ENCODE results near the gene ASIC5.

ASIC5 gene

DNA sequence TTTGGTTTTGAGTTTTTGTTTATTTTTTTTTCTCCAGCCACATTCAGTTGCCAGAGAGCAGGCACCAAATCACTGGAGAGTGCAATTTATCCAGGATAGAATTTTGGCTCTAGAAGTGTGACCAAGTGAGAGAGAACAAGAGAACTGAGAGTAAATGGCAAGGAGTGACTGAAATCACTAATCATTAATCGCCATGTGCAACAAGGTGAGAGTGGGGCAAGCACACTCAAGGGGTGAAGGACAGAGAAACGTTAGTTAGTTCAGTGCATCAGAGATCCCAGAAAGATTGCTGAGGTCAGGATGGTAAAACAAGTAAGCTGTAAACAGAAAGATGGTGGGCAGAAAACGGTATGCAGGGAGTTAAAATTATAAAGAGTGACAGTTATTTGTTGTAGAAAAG, 17.8 kb upstream of the ASIC5 start:
- no peaks in the 10 kb centered on the region for H3K36me3 ChIP-seq (ENCODE audit: control insufficient read depth, insufficient read depth, low read length)
- H3K4me1 ChIP-seq (ENCODE audit: control insufficient read depth, insufficient read depth, low read length, poor library complexity, severe bottlenecking): no peaks in the 10 kb centered on the region
- no peaks in the 10 kb centered on the region for H3K27me3 ChIP-seq (replicated peaks; ENCODE audit: control insufficient read depth, insufficient read depth, low read length, poor library complexity, severe bottlenecking)
- H3K9me3 ChIP-seq (ENCODE audit: control insufficient read depth, low read length): no peaks in the 10 kb centered on the region
- no peak overlapping the region for H3K4me3 ChIP-seq (ENCODE audit: insufficient read depth, low read depth, low read length, poor library complexity, severe bottlenecking)
- no peak overlapping the region for H3K27ac ChIP-seq (ENCODE audit: insufficient read depth, low read length, poor library complexity, severe bottlenecking)
- DNase-seq: no peak

GRCh38 chr4:155881555-155881954, 15.5 kb upstream of the ASIC5 start:
- no peaks in the 10 kb centered on the region for H3K36me3 ChIP-seq (ENCODE audit: control insufficient read depth, insufficient read depth, low read length)
- H3K4me3 ChIP-seq (ENCODE audit: insufficient read depth, low read depth, low read length, poor library complexity, severe bottlenecking): no peak overlapping the region
- no peaks in the 10 kb centered on the region for H3K27me3 ChIP-seq (replicated peaks; ENCODE audit: control insufficient read depth, insufficient read depth, low read length, poor library complexity, severe bottlenecking)
- no peak overlapping the region for H3K27ac ChIP-seq (ENCODE audit: insufficient read depth, low read length, poor library complexity, severe bottlenecking)
- no peak for DNase-seq
- no peaks in the 10 kb centered on the region for H3K4me1 ChIP-seq (ENCODE audit: control insufficient read depth, insufficient read depth, low read length, poor library complexity, severe bottlenecking)
- no peaks in the 10 kb centered on the region for H3K9me3 ChIP-seq (ENCODE audit: control insufficient read depth, low read length)

- no peak overlapping the region for H3K27ac ChIP-seq (ENCODE audit: insufficient read depth, low read length, poor library complexity, severe bottlenecking)
- no peak for DNase-seq
- H3K4me3 ChIP-seq (ENCODE audit: insufficient read depth, low read depth, low read length, poor library complexity, severe bottlenecking): no peak overlapping the region
- H3K9me3 ChIP-seq (ENCODE audit: control insufficient read depth, low read length): no peaks in the 10 kb centered on the region
- H3K36me3 ChIP-seq (ENCODE audit: control insufficient read depth, insufficient read depth, low read length): no peaks in the 10 kb centered on the region
- no peaks in the 10 kb centered on the region for H3K27me3 ChIP-seq (replicated peaks; ENCODE audit: control insufficient read depth, insufficient read depth, low read length, poor library complexity, severe bottlenecking)
- no peaks in the 10 kb centered on the region for H3K4me1 ChIP-seq (ENCODE audit: control insufficient read depth, insufficient read depth, low read length, poor library complexity, severe bottlenecking)
These were observed 13.7 kb upstream of the ASIC5 start for GRCh38 chr4:155879767-155880166.

DNA sequence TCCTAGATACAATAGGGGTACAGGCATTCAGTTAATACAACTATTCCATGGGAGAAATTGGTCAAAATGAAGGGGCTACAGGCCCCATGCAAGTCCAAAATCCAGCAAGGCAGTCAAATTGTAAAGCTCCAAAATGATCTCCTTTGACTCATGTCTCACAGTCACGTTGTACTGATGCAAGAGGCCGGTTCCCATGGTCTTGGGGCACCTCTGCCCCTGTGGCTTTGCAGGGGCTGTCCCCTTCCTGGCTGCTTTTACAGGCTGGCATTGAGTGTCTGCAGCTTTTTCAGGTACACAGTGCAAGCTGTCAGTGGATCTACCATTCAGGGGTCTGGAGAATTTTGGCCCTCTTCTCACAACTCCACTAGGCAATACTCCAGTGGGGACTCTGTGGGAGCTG, 12.5 kb upstream of the ASIC5 start:
- no peak overlapping the region for H3K27ac ChIP-seq (ENCODE audit: insufficient read depth, low read length, poor library complexity, severe bottlenecking)
- DNase-seq: no peak
- no peaks in the 10 kb centered on the region for H3K36me3 ChIP-seq (ENCODE audit: control insufficient read depth, insufficient read depth, low read length)
- no peaks in the 10 kb centered on the region for H3K27me3 ChIP-seq (replicated peaks; ENCODE audit: control insufficient read depth, insufficient read depth, low read length, poor library complexity, severe bottlenecking)
- H3K4me1 ChIP-seq (ENCODE audit: control insufficient read depth, insufficient read depth, low read length, poor library complexity, severe bottlenecking): no peaks in the 10 kb centered on the region
- H3K4me3 ChIP-seq (ENCODE audit: insufficient read depth, low read depth, low read length, poor library complexity, severe bottlenecking): no peak overlapping the region
- no peaks in the 10 kb centered on the region for H3K9me3 ChIP-seq (ENCODE audit: control insufficient read depth, low read length)

GRCh38 chr4:155877971-155878370, 11.9 kb upstream of the ASIC5 start:
- no peak overlapping the region for H3K4me3 ChIP-seq (ENCODE audit: insufficient read depth, low read depth, low read length, poor library complexity, severe bottlenecking)
- H3K27me3 ChIP-seq (replicated peaks; ENCODE audit: control insufficient read depth, insufficient read depth, low read length, poor library complexity, severe bottlenecking): no peaks in the 10 kb centered on the region
- H3K9me3 ChIP-seq (ENCODE audit: control insufficient read depth, low read length): no peaks in the 10 kb centered on the region
- no peaks in the 10 kb centered on the region for H3K36me3 ChIP-seq (ENCODE audit: control insufficient read depth, insufficient read depth, low read length)
- H3K4me1 ChIP-seq (ENCODE audit: control insufficient read depth, insufficient read depth, low read length, poor library complexity, severe bottlenecking): no peaks in the 10 kb centered on the region
- H3K27ac ChIP-seq (ENCODE audit: insufficient read depth, low read length, poor library complexity, severe bottlenecking): no peak overlapping the region
- DNase-seq: no peak

DNA sequence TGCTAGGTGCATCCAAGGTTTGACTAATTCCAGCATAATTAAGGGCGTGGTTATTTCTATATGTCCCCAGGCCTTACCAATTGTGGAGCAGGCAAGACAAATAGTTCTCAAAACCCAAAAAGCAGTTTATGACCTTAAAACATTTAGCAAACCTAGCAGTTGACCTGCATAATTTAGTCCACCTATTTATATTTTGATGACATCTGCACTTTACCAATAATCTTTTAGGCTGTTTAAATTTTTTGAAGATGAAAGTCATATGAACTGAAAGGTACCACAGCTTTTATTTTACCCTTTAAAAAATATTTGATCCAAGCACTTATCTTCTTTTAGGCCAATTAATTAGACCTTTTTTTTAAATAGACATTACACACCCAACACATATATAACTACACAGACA, 9.8 kb upstream of the ASIC5 start:
- Histone ChIP-seq H3K4me3 (ENCODE audit: insufficient read depth, low read depth, low read length, poor library complexity, severe bottlenecking) (no peak overlapping the region), H3K27ac (ENCODE audit: insufficient read depth, low read length, poor library complexity, severe bottlenecking) (no peak overlapping the region), H3K4me1 (ENCODE audit: control insufficient read depth, insufficient read depth, low read length, poor library complexity, severe bottlenecking) (no peaks in the 10 kb centered on the region), H3K27me3 (replicated peaks; ENCODE audit: control insufficient read depth, insufficient read depth, low read length, poor library complexity, severe bottlenecking) (no peaks in the 10 kb centered on the region), H3K9me3 (ENCODE audit: control insufficient read depth, low read length) (no peaks in the 10 kb centered on the region), H3K36me3 (ENCODE audit: control insufficient read depth, insufficient read depth, low read length) (no peaks in the 10 kb centered on the region)
- no peak for DNase-seq

- Histone ChIP-seq H3K27me3 (replicated peaks; ENCODE audit: control insufficient read depth, insufficient read depth, low read length, poor library complexity, severe bottlenecking) (no peaks in the 10 kb centered on the region), H3K36me3 (ENCODE audit: control insufficient read depth, insufficient read depth, low read length) (no peaks in the 10 kb centered on the region), H3K27ac (ENCODE audit: insufficient read depth, low read length, poor library complexity, severe bottlenecking) (no peak overlapping the region), H3K4me1 (ENCODE audit: control insufficient read depth, insufficient read depth, low read length, poor library complexity, severe bottlenecking) (no peaks in the 10 kb centered on the region), H3K4me3 (ENCODE audit: insufficient read depth, low read depth, low read length, poor library complexity, severe bottlenecking) (no peak overlapping the region), H3K9me3 (ENCODE audit: control insufficient read depth, low read length) (no peaks in the 10 kb centered on the region)
- DNase-seq: no peak
These were observed 10.2 kb downstream of the ASIC5 start for GRCh38 chr4:155855897-155856296.

DNA sequence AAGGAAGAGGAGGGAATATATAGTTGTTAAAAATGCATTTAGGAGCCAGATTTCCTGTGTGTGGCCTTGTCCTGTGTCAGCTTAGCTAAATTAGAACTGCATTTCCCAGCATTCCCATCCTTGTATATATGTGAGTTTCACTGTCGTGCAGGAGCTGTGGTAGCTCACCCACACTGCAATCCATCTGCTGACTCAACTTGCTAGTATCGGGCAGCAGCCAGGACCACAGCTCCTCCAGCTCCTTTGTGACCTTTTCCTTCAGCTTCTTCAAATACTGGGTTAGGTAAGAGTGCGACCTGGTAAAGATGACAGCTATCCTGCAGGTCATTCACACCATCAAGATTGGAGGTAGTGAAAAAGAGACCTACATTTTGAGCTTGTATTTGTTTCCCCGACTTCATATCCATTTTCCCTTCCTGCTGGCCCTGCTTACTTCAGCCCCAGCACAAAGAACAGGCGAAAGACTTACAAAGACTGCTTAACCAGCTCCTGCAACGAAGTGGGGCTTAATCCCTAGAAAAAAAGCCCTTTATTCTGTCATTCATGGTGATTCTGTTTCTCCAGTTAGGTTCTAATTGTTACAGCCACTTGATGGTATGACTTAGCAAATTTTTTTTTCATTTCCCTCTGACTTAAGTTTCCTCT, 11.4 kb downstream of the ASIC5 start:
- DNase-seq: no peak

DNA sequence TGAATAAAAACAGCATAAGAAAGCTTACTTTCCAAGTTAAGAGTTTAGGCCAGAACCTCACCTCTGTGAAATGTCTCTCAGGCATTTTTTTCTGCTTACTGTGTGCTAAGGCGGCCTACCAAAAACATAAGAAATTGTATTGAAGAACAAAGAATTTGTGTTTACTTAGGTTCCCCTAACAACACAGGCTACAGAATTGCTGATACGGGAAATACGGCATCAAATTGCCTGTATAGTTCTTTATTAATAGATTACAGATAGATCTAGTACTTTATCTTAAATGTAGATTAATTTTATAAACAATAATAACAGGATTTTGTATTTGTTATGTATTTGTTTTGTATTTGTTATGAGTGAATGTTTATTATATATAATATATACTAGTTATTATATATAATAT, 12.9 kb downstream of the ASIC5 start:
- Histone ChIP-seq H3K4me3 (ENCODE audit: insufficient read depth, low read depth, low read length, poor library complexity, severe bottlenecking) (no peak overlapping the region), H3K9me3 (ENCODE audit: control insufficient read depth, low read length) (no peaks in the 10 kb centered on the region), H3K27me3 (replicated peaks; ENCODE audit: control insufficient read depth, insufficient read depth, low read length, poor library complexity, severe bottlenecking) (no peaks in the 10 kb centered on the region), H3K4me1 (ENCODE audit: control insufficient read depth, insufficient read depth, low read length, poor library complexity, severe bottlenecking) (no peaks in the 10 kb centered on the region), H3K36me3 (ENCODE audit: control insufficient read depth, insufficient read depth, low read length) (no peaks in the 10 kb centered on the region), H3K27ac (ENCODE audit: insufficient read depth, low read length, poor library complexity, severe bottlenecking) (no peak overlapping the region)
- DNase-seq: no peak

More for the DNA sequence above, 11.4 kb downstream of the ASIC5 start:
- no peak overlapping the region for H3K4me3 ChIP-seq (ENCODE audit: insufficient read depth, low read depth, low read length, poor library complexity, severe bottlenecking)
- H3K27me3 ChIP-seq (replicated peaks; ENCODE audit: control insufficient read depth, insufficient read depth, low read length, poor library complexity, severe bottlenecking): no peaks in the 10 kb centered on the region
- H3K27ac ChIP-seq (ENCODE audit: insufficient read depth, low read length, poor library complexity, severe bottlenecking): no peak overlapping the region
- H3K9me3 ChIP-seq (ENCODE audit: control insufficient read depth, low read length): no peaks in the 10 kb centered on the region
- no peaks in the 10 kb centered on the region for H3K4me1 ChIP-seq (ENCODE audit: control insufficient read depth, insufficient read depth, low read length, poor library complexity, severe bottlenecking)
- H3K36me3 ChIP-seq (ENCODE audit: control insufficient read depth, insufficient read depth, low read length): no peaks in the 10 kb centered on the region

- Histone ChIP-seq H3K4me3 (ENCODE audit: insufficient read depth, low read depth, low read length, poor library complexity, severe bottlenecking) (no peak overlapping the region), H3K27me3 (replicated peaks; ENCODE audit: control insufficient read depth, insufficient read depth, low read length, poor library complexity, severe bottlenecking) (no peaks in the 10 kb centered on the region), H3K4me1 (ENCODE audit: control insufficient read depth, insufficient read depth, low read length, poor library complexity, severe bottlenecking) (no peaks in the 10 kb centered on the region), H3K9me3 (ENCODE audit: control insufficient read depth, low read length) (no peaks in the 10 kb centered on the region), H3K27ac (ENCODE audit: insufficient read depth, low read length, poor library complexity, severe bottlenecking) (no peak overlapping the region), H3K36me3 (ENCODE audit: control insufficient read depth, insufficient read depth, low read length) (no peaks in the 10 kb centered on the region)
- no peak for DNase-seq
These were observed 17.0 kb downstream of the ASIC5 start for GRCh38 chr4:155849042-155849441.
